IMR-90 (cell line): ENCODE data around the gene DVL1. TPM values are rescaled to one million over a fixed set of nuclear protein-coding genes. Genes with fewer than 3 reads are reported as not detected.
A peak's percentile ranks its signal among the peaks of the same experiment; 100 is the strongest.

Source experiments
- ATAC-seq: fragments of 200-7000 bp; cut with Tn5 transposase; 2 replicates; pipeline ENCODE4 v1.9.1; 2020; ENCODE audit warnings: low read depth, mild to moderate bottlenecking, moderate library complexity
- BruUV-seq: library from RNA; stranded (reverse); fragments of 400-500 nt; replicated peaks from 2 replicates; lab custom pipeline; 2021; lab: Mats Ljungman, UMichigan
- CTCF ChIA-PET: fragments of 300-600 bp; formaldehyde crosslinking; extraction: SDS; loops from one replicate; lab custom pipeline; 2021; ENCODE audit warnings: antibody characterized with exemption; lab: Yijun Ruan, JAX
- POLR2A ChIA-PET: fragments of 300-600 bp; sonication (Branson Sonifier 250); formaldehyde crosslinking; loops from one replicate; lab custom pipeline; 2022; ENCODE audit warnings: antibody characterized with exemption; ENCODE audit not compliant: unreplicated experiment; lab: Charles Lee
- DNase-seq: peaks from one replicate; pipeline ENCODE4 v3.0.0; 2013
- H2AFZ ChIP-seq: replicated peaks from 2 replicates; pipeline ENCODE3; 2013; ENCODE audit warnings: low read length, mild to moderate bottlenecking; ENCODE audit not compliant: poor library complexity
- H2AK5ac ChIP-seq: 2 replicates; pipeline ENCODE4 v1.6.1; 2013; ENCODE audit warnings: low read depth, low read length, inconsistent platforms
- H2AK9ac ChIP-seq: replicated peaks from 2 replicates; pipeline ENCODE3; 2013; ENCODE audit warnings: mild to moderate bottlenecking, low read depth, low read length, moderate library complexity; ENCODE audit not compliant: poor library complexity
- H2BK120ac ChIP-seq: 2 replicates; pipeline ENCODE4 v1.6.1; 2013; ENCODE audit warnings: low read depth, low read length, inconsistent platforms
- H2BK15ac ChIP-seq: 3 replicates; pipeline ENCODE4 v1.6.1; 2013; ENCODE audit warnings: low read depth, low read length, inconsistent platforms
- H2BK20ac ChIP-seq: 2 replicates; pipeline ENCODE4 v1.6.1; 2013; ENCODE audit warnings: low read depth, mild to moderate bottlenecking, inconsistent platforms, low read length, moderate library complexity
- H2BK5ac ChIP-seq: 2 replicates; pipeline ENCODE4 v1.6.1; 2013; ENCODE audit warnings: mild to moderate bottlenecking, low read depth, low read length, inconsistent platforms; ENCODE audit not compliant: poor library complexity, severe bottlenecking
- H3K14ac ChIP-seq: replicated peaks from 2 replicates; pipeline ENCODE4 v1.6.1; 2013; ENCODE audit warnings: low read depth, low read length, inconsistent platforms
- H3K18ac ChIP-seq: 2 replicates; pipeline ENCODE4 v1.6.1; 2013; ENCODE audit warnings: low read depth, low read length, control low read depth
- H3K23ac ChIP-seq: 2 replicates; pipeline ENCODE4 v1.6.1; 2013; ENCODE audit warnings: low read depth, low read length, inconsistent platforms
- H3K27ac ChIP-seq: 2 replicates; pipeline ENCODE4 v1.5.1; 2013; ENCODE audit warnings: mild to moderate bottlenecking, control low read depth, low read length; ENCODE audit not compliant: insufficient read depth
- H3K27me3 ChIP-seq: 2 replicates; pipeline ENCODE4 v1.6.1; 2013; ENCODE audit warnings: low read length; ENCODE audit not compliant: control insufficient read depth, insufficient read depth
- H3K36me3 ChIP-seq: 2 replicates; pipeline ENCODE4 v1.6.1; 2013; ENCODE audit warnings: low read length, mixed read lengths; ENCODE audit not compliant: control insufficient read depth, insufficient read depth
- H3K4ac ChIP-seq: 2 replicates; pipeline ENCODE4 v1.6.1; 2013; ENCODE audit warnings: low read depth, low read length, inconsistent platforms
- H3K4me1 ChIP-seq: 2 replicates; pipeline ENCODE4 v1.6.1; 2013; ENCODE audit warnings: low read length, mixed read lengths; ENCODE audit not compliant: control insufficient read depth, insufficient read depth
- H3K4me2 ChIP-seq: 2 replicates; pipeline ENCODE4 v1.6.1; 2013; ENCODE audit warnings: low read depth, mild to moderate bottlenecking, control low read depth, low read length, moderate library complexity
- H3K4me3 ChIP-seq: 2 replicates; pipeline ENCODE4 v1.5.1; 2013; ENCODE audit warnings: low read depth, mild to moderate bottlenecking, control low read depth, low read length, moderate library complexity; ENCODE audit not compliant: insufficient read depth
- H3K56ac ChIP-seq: 2 replicates; pipeline ENCODE4 v1.6.1; 2013; ENCODE audit warnings: low read length, inconsistent platforms; ENCODE audit not compliant: insufficient read depth; ENCODE audit errors: extremely low read depth
- H3K79me1 ChIP-seq, 2 experiments: 2 replicates each; pipeline ENCODE4 v1.6.1; 2013; ENCODE audit warnings: low read length in 2 of 2, inconsistent platforms in 1 of 2, low read depth in 1 of 2
- H3K9ac ChIP-seq: 2 replicates; pipeline ENCODE4 v1.6.1; 2013; ENCODE audit warnings: low read depth, low read length, control low read depth
- H3K9me1 ChIP-seq: 2 replicates; pipeline ENCODE4 v1.6.1; 2013; ENCODE audit warnings: low read length, inconsistent platforms; ENCODE audit not compliant: insufficient read depth
- H3K9me3 ChIP-seq: 2 replicates; pipeline ENCODE4 v1.6.1; 2013; ENCODE audit warnings: low read length; ENCODE audit not compliant: control insufficient read depth, insufficient read depth
- H4K20me1 ChIP-seq: 2 replicates; pipeline ENCODE4 v1.6.1; 2013; ENCODE audit warnings: low read length, inconsistent platforms; ENCODE audit not compliant: insufficient read depth
- H4K5ac ChIP-seq: 2 replicates; pipeline ENCODE4 v1.6.1; 2013; ENCODE audit warnings: mild to moderate bottlenecking, low read depth, low read length, control low read depth
- H4K8ac ChIP-seq, 2 experiments: 2 replicates each; pipeline ENCODE4 v1.6.1; 2013; ENCODE audit warnings: low read depth in 2 of 2, low read length in 2 of 2, control low read depth in 1 of 2, inconsistent platforms in 1 of 2
- H4K91ac ChIP-seq: 2 replicates; pipeline ENCODE4 v1.6.1; 2013; ENCODE audit warnings: low read depth, low read length, inconsistent platforms; ENCODE audit not compliant: insufficient read depth
- BHLHE40 ChIP-seq: fragments of 150-350 bp; IDR thresholded peaks from 2 replicates; pipeline ENCODE4 v1.6.1; 2016; ENCODE audit warnings: mild to moderate bottlenecking, low read depth, low read length
- CEBPB ChIP-seq: IDR thresholded peaks from 2 replicates; pipeline ENCODE4 v1.6.1; 2012; ENCODE audit warnings: low read depth, low read length, improper control_type of control experiment
- CHD1 ChIP-seq: IDR thresholded peaks from 2 replicates; pipeline ENCODE4 v1.6.1; 2012; ENCODE audit warnings: low read depth, low read length, improper control_type of control experiment
- FOS ChIP-seq: fragments of 150-350 bp; IDR thresholded peaks from 2 replicates; pipeline ENCODE4 v1.6.1; 2016; ENCODE audit warnings: low read depth, low read length
- MAFK ChIP-seq: IDR thresholded peaks from 2 replicates; pipeline ENCODE4 v1.6.1; 2012; ENCODE audit warnings: low read depth, low read length, improper control_type of control experiment
- MAZ ChIP-seq: IDR thresholded peaks from 2 replicates; pipeline ENCODE4 v1.6.1; 2012; ENCODE audit warnings: low read depth, mild to moderate bottlenecking, low read length, improper control_type of control experiment, moderate library complexity, borderline replicate concordance
- MXI1 ChIP-seq: IDR thresholded peaks from 2 replicates; pipeline ENCODE4 v1.6.1; 2012; ENCODE audit warnings: low read depth, mild to moderate bottlenecking, low read length, moderate library complexity, borderline replicate concordance
- NFE2L2 ChIP-seq: fragments of 150-350 bp; IDR thresholded peaks from 2 replicates; pipeline ENCODE4 v1.6.1; 2016; ENCODE audit warnings: low read depth, mild to moderate bottlenecking, low read length
- POLR2A ChIP-seq: IDR thresholded peaks from 2 replicates; pipeline ENCODE4 v1.6.1; 2012; ENCODE audit warnings: mild to moderate bottlenecking, low read depth, low read length
- RAD21 ChIP-seq: IDR thresholded peaks from 2 replicates; pipeline ENCODE4 v1.6.1; 2012; ENCODE audit warnings: low read length, improper control_type of control experiment
- RCOR1 ChIP-seq: IDR thresholded peaks from 2 replicates; pipeline ENCODE4 v1.6.1; 2012; ENCODE audit warnings: mild to moderate bottlenecking, low read length, improper control_type of control experiment; ENCODE audit not compliant: insufficient replicate concordance
- RFX5 ChIP-seq: IDR thresholded peaks from 2 replicates; pipeline ENCODE4 v1.8.0; 2012; ENCODE audit warnings: low read depth, mild to moderate bottlenecking, low read length, moderate library complexity
- SMC3 ChIP-seq: fragments of 150-350 bp; IDR thresholded peaks from 2 replicates; pipeline ENCODE4 v1.6.1; 2016; ENCODE audit warnings: low read depth, mild to moderate bottlenecking, antibody characterized with exemption, low read length, moderate library complexity
- whole genome bisulfite sequencing, 2 experiments: methylation state at CpG; one replicate each; pipeline versions ENCODE4 v1.1.5 to v1.1.7; 2013; ENCODE audit warnings: missing lambda C conversion rate in 2 of 2; ENCODE audit not compliant: insufficient read length in 1 of 2; ENCODE audit errors: extremely low coverage in 2 of 2; 5-methylcytosine and 5-hydroxymethylcytosine counted together
- dilution Hi-C: fragments of 300-500 bp; cut with HindIII; formaldehyde crosslinking; loops from one replicate; pipeline ENCODE4 v1.14.3; 2018; ENCODE audit warnings: low sequenced_read_pairs; ENCODE audit not compliant: unreplicated experiment
- in situ Hi-C: fragments of 300-500 bp; cut with MboI; formaldehyde crosslinking; loops from 3 replicates; pipeline ENCODE4 v1.14.3; 2019; ENCODE audit warnings: low sequenced_read_pairs, inconsistent platforms, mixed read lengths
- intact Hi-C: fragments of 100-400 bp; cut with micrococcal nuclease; formaldehyde crosslinking; loops from 2 replicates; pipeline ENCODE4 v1.10.0; 2022
- polyA plus RNA-seq, 3 experiments: library from polyadenylated mRNA; depleted of rRNA; stranded (reverse); fragments of >200 nt; gene quantifications; 2 replicates each; pipeline ENCODE4 v1.2.3, GENCODE V29; 2012; ENCODE audit warnings: low replicate concordance in 1 of 3
- total RNA-seq: library from RNA; depleted of rRNA; stranded (reverse); fragments of >200 nt; gene quantifications from 2 replicates; pipeline ENCODE4 v1.2.3, GENCODE V29; 2012
- TF ChIP-seq, protein P1 (sequence below): fragments of 150-350 bp; IDR thresholded peaks from 2 replicates; pipeline ENCODE4 v1.6.1; 2016; ENCODE audit warnings: low read depth, mild to moderate bottlenecking, low read length, moderate library complexity, borderline replicate concordance
- TF ChIP-seq, protein P2 (sequence below): conservative IDR thresholded peaks from 2 replicates; pipeline ENCODE4 v1.5.1; 2012; ENCODE audit warnings: mild to moderate bottlenecking, low read depth, low read length, improper control_type of control experiment
- TF ChIP-seq, protein P3 (sequence below): fragments of 150-350 bp; IDR thresholded peaks from 2 replicates; pipeline ENCODE4 v1.6.1; 2017; ENCODE audit warnings: mild to moderate bottlenecking, antibody characterized with exemption, low read length, low read depth

Gene DVL1
- total and polyA plus RNA-seq, 2 of the 4 experiments (the other 2 are of a cell fraction), result 27.2 to 35.9 TPM

DNA sequence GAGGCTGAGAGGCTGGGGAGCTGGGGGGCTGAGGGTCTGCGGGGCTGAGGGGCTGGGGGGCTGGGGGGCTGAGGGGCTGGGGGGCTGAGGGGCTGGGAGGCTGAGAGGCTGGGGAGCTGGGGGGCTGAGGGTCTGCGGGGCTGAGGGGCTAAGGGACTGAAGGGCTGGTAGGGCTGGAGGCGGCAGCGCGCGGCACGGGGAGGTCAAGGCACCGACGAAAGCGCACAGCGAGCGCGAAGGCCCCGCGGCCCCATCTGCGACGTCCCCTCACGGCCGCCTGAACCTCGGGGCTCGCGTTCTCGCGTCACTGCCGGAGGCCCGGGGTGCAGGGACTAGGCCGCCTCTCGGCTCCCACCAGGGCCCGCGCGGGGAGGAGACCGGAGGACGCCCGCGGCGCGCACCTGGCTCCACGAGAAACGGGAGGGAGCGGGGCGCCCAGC is 25.1 kb downstream of the DVL1 start:
- in situ Hi-C loops, result no loop called here
- Histone ChIP-seq H3K27ac (peak overlapping the region; percentile 75), H4K20me1 (peaks cover 53% of the 10 kb centered on the region)

More for the DNA sequence above, 25.1 kb downstream of the DVL1 start:
- peak overlapping the region; percentile 90 for H3K9ac ChIP-seq
- H4K8ac ChIP-seq, result peak overlapping the region; percentile 74 to 88; a peak in 3 of 4 replicates
- H2BK15ac ChIP-seq, result no peak overlapping the region
- H2AK9ac ChIP-seq, result peak overlapping the region; percentile 96
- H3K27me3 ChIP-seq, result no peaks in the 10 kb centered on the region
- H2AFZ ChIP-seq, result peak overlapping the region; percentile 96
- H3K36me3 ChIP-seq, result peaks cover 20% of the 10 kb centered on the region
- H3K18ac ChIP-seq, result no peak overlapping the region
- H3K9me1 ChIP-seq, result peaks cover 2% of the 10 kb centered on the region
- H3K4me3 ChIP-seq, result peak overlapping the region; percentile 99
- ATAC-seq (peak; percentile 43; the same call in 1 of the 2 replicates), DNase-seq (no peak)
- H2BK5ac ChIP-seq, result peak overlapping the region; percentile 69
- H3K9me3 ChIP-seq, result no peaks in the 10 kb centered on the region
- H4K5ac ChIP-seq, result peak overlapping the region; percentile 42; the same call in 1 of the 2 replicates
- H3K4me2 ChIP-seq, result peak overlapping the region; percentile 55; the same call in 1 of the 2 replicates
- dilution Hi-C loops (no loop called here), intact Hi-C loops (no loop called here)
- ChIA-PET POLR2A (no interaction called here), CTCF (no interaction called here)
- H3K56ac ChIP-seq, result no peak overlapping the region
- TF ChIP-seq MXI1, result no peak
- TF ChIP-seq RCOR1, result no peak
- TF ChIP-seq CHD1, result no peak
- TF ChIP-seq, protein P1, sequence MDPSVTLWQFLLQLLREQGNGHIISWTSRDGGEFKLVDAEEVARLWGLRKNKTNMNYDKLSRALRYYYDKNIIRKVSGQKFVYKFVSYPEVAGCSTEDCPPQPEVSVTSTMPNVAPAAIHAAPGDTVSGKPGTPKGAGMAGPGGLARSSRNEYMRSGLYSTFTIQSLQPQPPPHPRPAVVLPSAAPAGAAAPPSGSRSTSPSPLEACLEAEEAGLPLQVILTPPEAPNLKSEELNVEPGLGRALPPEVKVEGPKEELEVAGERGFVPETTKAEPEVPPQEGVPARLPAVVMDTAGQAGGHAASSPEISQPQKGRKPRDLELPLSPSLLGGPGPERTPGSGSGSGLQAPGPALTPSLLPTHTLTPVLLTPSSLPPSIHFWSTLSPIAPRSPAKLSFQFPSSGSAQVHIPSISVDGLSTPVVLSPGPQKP, result no peak
- no peak for TF ChIP-seq RAD21
- TF ChIP-seq, protein P2, sequence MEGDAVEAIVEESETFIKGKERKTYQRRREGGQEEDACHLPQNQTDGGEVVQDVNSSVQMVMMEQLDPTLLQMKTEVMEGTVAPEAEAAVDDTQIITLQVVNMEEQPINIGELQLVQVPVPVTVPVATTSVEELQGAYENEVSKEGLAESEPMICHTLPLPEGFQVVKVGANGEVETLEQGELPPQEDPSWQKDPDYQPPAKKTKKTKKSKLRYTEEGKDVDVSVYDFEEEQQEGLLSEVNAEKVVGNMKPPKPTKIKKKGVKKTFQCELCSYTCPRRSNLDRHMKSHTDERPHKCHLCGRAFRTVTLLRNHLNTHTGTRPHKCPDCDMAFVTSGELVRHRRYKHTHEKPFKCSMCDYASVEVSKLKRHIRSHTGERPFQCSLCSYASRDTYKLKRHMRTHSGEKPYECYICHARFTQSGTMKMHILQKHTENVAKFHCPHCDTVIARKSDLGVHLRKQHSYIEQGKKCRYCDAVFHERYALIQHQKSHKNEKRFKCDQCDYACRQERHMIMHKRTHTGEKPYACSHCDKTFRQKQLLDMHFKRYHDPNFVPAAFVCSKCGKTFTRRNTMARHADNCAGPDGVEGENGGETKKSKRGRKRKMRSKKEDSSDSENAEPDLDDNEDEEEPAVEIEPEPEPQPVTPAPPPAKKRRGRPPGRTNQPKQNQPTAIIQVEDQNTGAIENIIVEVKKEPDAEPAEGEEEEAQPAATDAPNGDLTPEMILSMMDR, result no peak
- no peak for TF ChIP-seq CEBPB
- no peak for TF ChIP-seq POLR2A
- TF ChIP-seq MAZ, result no peak
- TF ChIP-seq BHLHE40, result no peak
- no peak for TF ChIP-seq NFE2L2
- no peak for TF ChIP-seq FOS
- no peak for TF ChIP-seq RFX5
- TF ChIP-seq, protein P3, sequence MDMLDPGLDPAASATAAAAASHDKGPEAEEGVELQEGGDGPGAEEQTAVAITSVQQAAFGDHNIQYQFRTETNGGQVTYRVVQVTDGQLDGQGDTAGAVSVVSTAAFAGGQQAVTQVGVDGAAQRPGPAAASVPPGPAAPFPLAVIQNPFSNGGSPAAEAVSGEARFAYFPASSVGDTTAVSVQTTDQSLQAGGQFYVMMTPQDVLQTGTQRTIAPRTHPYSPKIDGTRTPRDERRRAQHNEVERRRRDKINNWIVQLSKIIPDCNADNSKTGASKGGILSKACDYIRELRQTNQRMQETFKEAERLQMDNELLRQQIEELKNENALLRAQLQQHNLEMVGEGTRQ, result no peak
- no peak for TF ChIP-seq MAFK
- TF ChIP-seq SMC3, result no peak
- peaks cover 0 to 59% of the 10 kb centered on the region in 2 experiments for H3K79me1 ChIP-seq
- peak overlapping the region; percentile 82 for H2AK5ac ChIP-seq
- no TSS peak for BruUV-seq
- no peak overlapping the region for H2BK120ac ChIP-seq
- H3K23ac ChIP-seq, result peak overlapping the region; percentile 51; the same call in 1 of the 2 replicates
- peak overlapping the region; percentile 70 for H3K4ac ChIP-seq
- 0% methylated on average over 18 of the region's 41 CpGs; no CpG with 5 or more reads in 1 of the 2 experiments for WGBS, 2 experiments
- H3K4me1 ChIP-seq, result peaks cover 9% of the 10 kb centered on the region; the same call in 1 of the 2 replicates
- H4K91ac ChIP-seq, result peak overlapping the region; percentile 75; the same call in 1 of the 2 replicates
- H3K14ac ChIP-seq, result peak overlapping the region; percentile 45; the same call in 1 of the 2 replicates
- H2BK20ac ChIP-seq, result no peak overlapping the region
